GM12878 (cell line): ENCODE data around the gene CNTN6.

Experiments
- CTCF ChIP-seq, 3 experiments: IDR thresholded peaks in 2 of 3; conservative IDR thresholded peaks in 1 of 3; 2 replicates each; pipeline ENCODE4 v1.5.1; 2011; ENCODE audit warnings: low read depth in 3 of 3, low read length in 3 of 3, mild to moderate bottlenecking in 3 of 3, control low read depth in 2 of 3, moderate library complexity in 2 of 3, inconsistent platforms in 1 of 3, mixed read lengths in 1 of 3; ENCODE audit not compliant: control insufficient read depth in 2 of 3, insufficient read depth in 1 of 3; ENCODE audit errors: extremely low read depth in 1 of 3
- MAX ChIP-seq: IDR thresholded peaks from 2 replicates; pipeline ENCODE4 v1.6.1; 2012; ENCODE audit warnings: low read depth, low read length, improper control_type of control experiment
- POLR2A ChIP-seq: IDR thresholded peaks from 2 replicates; pipeline ENCODE4 v1.6.1; 2011; ENCODE audit warnings: low read depth, mild to moderate bottlenecking, low read length
- POLR2AphosphoS5 ChIP-seq: IDR thresholded peaks from 2 replicates; pipeline ENCODE4 v1.6.1; 2011; ENCODE audit warnings: mild to moderate bottlenecking, low read length, inconsistent platforms
- RELA ChIP-seq: fragments of 450-650 bp; IDR thresholded peaks from 2 replicates; pipeline ENCODE4 v1.8.0; 2014; ENCODE audit warnings: borderline replicate concordance; ENCODE audit not compliant: partially characterized antibody

DNA sequence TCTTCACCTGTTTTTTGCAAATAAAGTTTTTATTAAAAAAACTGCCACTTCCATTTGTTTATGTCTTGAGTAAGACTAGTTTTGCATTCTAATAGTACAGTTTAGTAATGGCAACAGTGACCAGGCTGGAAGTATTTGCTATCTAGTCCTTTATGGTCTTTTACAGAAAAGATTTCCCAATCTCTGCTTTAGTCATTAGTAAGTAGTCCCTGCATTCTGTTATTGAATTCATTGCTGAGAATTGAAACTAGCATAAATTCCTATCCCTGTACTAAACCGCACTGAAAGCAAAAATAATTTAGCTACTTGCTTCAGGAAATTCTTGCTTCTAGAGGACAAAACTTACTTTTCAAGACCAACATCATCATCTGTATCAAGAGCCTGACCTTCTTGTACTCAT, 46.2 kb downstream of the CNTN6 start:
- TF ChIP-seq POLR2AphosphoS5 (no peak), POLR2A (no peak), MAX (no peak), CTCF (IDR thresholded peaks at IDR 0.05 in 2 of 3, conservative IDR thresholded peaks at IDR 0.05 in 1 of 3; ENCODE audit: control insufficient read depth in 2 of 3, extremely low read depth in 1 of 3, insufficient read depth in 1 of 3, low read depth in 3 of 3, low read length in 3 of 3) (no peak), RELA (no peak)
